OCI-LY3 (cell line): ENCODE results near the gene NSL1.

Source experiments
- H2AFZ ChIP-seq: fragments of 200-600, 300-600 bp; shearing (Covaris generic); 2 replicates; pipeline ENCODE4 v1.6.0; 2014; ENCODE audit warnings: antibody characterized with exemption, low read depth, low read length
- H3K27ac ChIP-seq: fragments of 200-600, 300-600 bp; sonication (generic); 2 replicates; pipeline ENCODE4 v1.5.1; 2014; ENCODE audit warnings: mild to moderate bottlenecking, low read length, moderate library complexity, mixed read lengths
- H3K27me3 ChIP-seq: fragments of 200-600, 300-600 bp; sonication (generic); 2 replicates; pipeline ENCODE4 v1.6.1; 2014; ENCODE audit warnings: low read depth, low read length, mixed read lengths
- H3K36me3 ChIP-seq: fragments of 200-600, 300-600 bp; sonication (generic); replicated peaks from 2 replicates; pipeline ENCODE3; 2014; ENCODE audit warnings: low read depth, low read length, mixed read lengths
- H3K4me1 ChIP-seq: fragments of 300-600, 200-600 bp; sonication (generic); 2 replicates; pipeline ENCODE4 v1.6.1; 2014; ENCODE audit warnings: low read length, mixed read lengths
- H3K4me2 ChIP-seq: fragments of 200-600, 300-600 bp; sonication (generic); 2 replicates; pipeline ENCODE4 v1.6.1; 2014; ENCODE audit warnings: low read length, mixed read lengths
- H3K4me3 ChIP-seq: fragments of 300-600, 200-600 bp; sonication (generic); 2 replicates; pipeline ENCODE4 v1.5.1; 2014; ENCODE audit warnings: antibody characterized with exemption, mild to moderate bottlenecking, low read length, moderate library complexity
- H3K79me2 ChIP-seq: fragments of 300-600, 200-600 bp; shearing (Covaris generic); 2 replicates; pipeline ENCODE4 v1.6.1; 2014; ENCODE audit warnings: mild to moderate bottlenecking, low read length, mixed read lengths
- H3K9ac ChIP-seq: fragments of 300-600, 200-600 bp; shearing (Covaris generic); 2 replicates; pipeline ENCODE4 v1.6.0; 2014; ENCODE audit warnings: mild to moderate bottlenecking, low read length, moderate library complexity
- H3K9me3 ChIP-seq: fragments of 200-600, 300-600 bp; shearing (Covaris generic); 2 replicates; pipeline ENCODE4 v1.6.1; 2014; ENCODE audit warnings: low read length, mixed read lengths; ENCODE audit not compliant: insufficient read depth
- H4K20me1 ChIP-seq: fragments of 200-600, 300-600 bp; sonication (generic); 2 replicates; pipeline ENCODE4 v1.6.1; 2016; ENCODE audit warnings: low read length, mixed read lengths; ENCODE audit not compliant: insufficient read depth
- CTCF ChIP-seq: fragments of 200-600, 300-600 bp; sonication (generic); IDR thresholded peaks from 2 replicates; pipeline ENCODE4 v1.5.1; 2014; ENCODE audit warnings: antibody characterized with exemption, low read length, low read depth
- EZH2phosphoT487 ChIP-seq: fragments of 200-600 bp; shearing (Covaris generic); IDR thresholded peaks from 2 replicates; pipeline ENCODE4 v1.6.1; 2018; ENCODE audit warnings: antibody characterized with exemption, mixed run types, low read depth

NSL1 gene

DNA sequence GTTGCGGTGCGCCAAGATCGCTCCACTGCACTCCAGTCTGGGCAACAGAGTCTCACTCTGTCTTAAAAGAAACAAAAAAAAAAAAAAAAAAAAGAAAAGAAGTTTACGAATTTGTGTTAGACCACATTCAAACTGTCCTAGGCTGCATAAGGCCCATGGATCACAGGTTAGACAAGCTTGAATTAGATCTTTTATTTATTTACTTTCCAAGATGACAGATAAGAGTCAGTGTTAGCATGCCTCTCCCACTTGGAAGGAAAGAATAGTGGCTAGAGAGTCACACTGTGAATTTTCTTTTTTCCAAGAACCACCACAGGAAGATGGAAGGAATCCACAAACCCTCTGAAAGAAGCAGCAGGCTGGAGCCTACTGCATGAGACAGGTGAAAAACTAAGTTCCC is 29.3 kb downstream of the NSL1 start:
- Histone ChIP-seq H3K36me3 (peaks cover 29% of the 10 kb centered on the region), H2AFZ (no peak overlapping the region)

DNA sequence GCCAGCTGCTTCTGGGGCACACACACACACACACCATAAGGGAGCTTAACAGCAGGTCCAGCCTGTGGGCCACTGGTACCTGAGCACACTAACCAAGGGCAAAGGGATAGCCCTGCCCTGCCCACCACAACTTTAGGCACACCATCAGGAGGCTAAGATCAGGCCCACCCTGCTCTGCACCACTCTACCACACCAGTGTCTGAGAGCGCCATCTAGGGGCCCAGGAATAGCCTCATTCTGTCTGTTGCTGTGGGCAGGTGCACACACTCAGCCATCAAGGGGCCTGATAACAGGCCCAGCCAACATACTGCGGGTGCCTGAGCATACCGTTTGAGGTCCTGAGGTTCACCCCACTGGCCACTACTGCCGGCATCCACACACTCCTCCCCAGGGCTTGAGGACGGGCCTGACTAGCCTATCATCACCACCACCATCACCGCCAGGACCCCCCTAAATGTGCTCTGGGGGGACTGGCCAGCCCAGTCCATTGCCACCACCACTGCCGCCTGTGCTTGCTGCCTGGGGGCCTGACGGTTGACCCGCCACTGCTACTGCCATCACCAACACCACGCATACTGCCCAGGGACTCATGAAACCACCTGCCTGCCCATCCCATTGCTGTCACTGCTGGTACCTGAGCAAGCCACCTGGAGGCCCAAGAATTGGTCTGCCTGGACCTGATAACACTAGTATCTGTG is 31.3 kb downstream of the NSL1 start:
- TF ChIP-seq EZH2phosphoT487: no peak
- peak; percentile 96 for TF ChIP-seq CTCF
- Histone ChIP-seq H3K4me1 (no peaks in the 10 kb centered on the region), H3K79me2 (peaks cover 65% of the 10 kb centered on the region), H3K36me3 (peaks cover 23% of the 10 kb centered on the region), H3K4me3 (no peak overlapping the region), H3K27ac (no peak overlapping the region), H3K9ac (no peak overlapping the region), H4K20me1 (peaks cover 35% of the 10 kb centered on the region), H3K27me3 (no peaks in the 10 kb centered on the region), H3K9me3 (no peaks in the 10 kb centered on the region), H2AFZ (no peak overlapping the region), H3K4me2 (no peak overlapping the region)

More for the DNA sequence above, 29.3 kb downstream of the NSL1 start:
- peaks cover under 1% of the 10 kb centered on the region; the same call in 1 of the 2 replicates for H3K9me3 ChIP-seq
- H3K79me2 ChIP-seq: peaks cover 72% of the 10 kb centered on the region
- no peak overlapping the region for H3K4me2 ChIP-seq
- peaks cover 35% of the 10 kb centered on the region for H4K20me1 ChIP-seq
- no peak overlapping the region for H3K4me3 ChIP-seq
- no peak for TF ChIP-seq CTCF
- no peak for TF ChIP-seq EZH2phosphoT487
- no peaks in the 10 kb centered on the region for H3K27me3 ChIP-seq
- H3K4me1 ChIP-seq: no peaks in the 10 kb centered on the region
- H3K27ac ChIP-seq: no peak overlapping the region
- no peak overlapping the region for H3K9ac ChIP-seq

DNA sequence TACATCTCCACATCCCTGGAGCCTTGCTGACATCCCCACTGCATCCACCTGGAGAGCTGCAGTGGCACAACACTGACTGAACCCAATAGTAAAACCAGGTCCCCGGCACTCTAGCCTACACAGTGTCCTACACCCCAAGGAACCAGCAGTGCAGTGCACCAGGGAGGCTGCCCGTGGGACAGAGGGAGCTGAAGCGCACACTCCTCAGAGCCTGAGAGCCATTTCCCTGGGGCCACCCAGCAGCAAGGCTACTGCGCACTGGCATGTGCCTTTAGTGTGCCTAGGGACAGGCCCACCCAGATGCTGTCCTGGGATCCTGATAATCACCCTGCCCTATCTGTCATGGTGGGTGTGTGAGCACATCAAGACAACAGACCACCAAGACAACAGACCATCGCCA is 31.9 kb downstream of the NSL1 start:
- no peak overlapping the region for H3K4me3 ChIP-seq
- H3K4me2 ChIP-seq: no peak overlapping the region
- H2AFZ ChIP-seq: no peak overlapping the region
- peaks cover 64% of the 10 kb centered on the region for H3K79me2 ChIP-seq
- peaks cover 35% of the 10 kb centered on the region for H4K20me1 ChIP-seq
- no peak for TF ChIP-seq CTCF
- no peak for TF ChIP-seq EZH2phosphoT487
- no peaks in the 10 kb centered on the region for H3K9me3 ChIP-seq
- H3K27ac ChIP-seq: no peak overlapping the region
- H3K4me1 ChIP-seq: peaks cover 4% of the 10 kb centered on the region
- H3K27me3 ChIP-seq: no peaks in the 10 kb centered on the region
- H3K9ac ChIP-seq: no peak overlapping the region
- H3K36me3 ChIP-seq: peaks cover 23% of the 10 kb centered on the region

- H3K36me3 ChIP-seq: peaks cover 3% of the 10 kb centered on the region
- peak overlapping the region; percentile 90 for H3K27ac ChIP-seq
- peaks cover 39% of the 10 kb centered on the region for H3K79me2 ChIP-seq
- H3K27me3 ChIP-seq: no peaks in the 10 kb centered on the region
- peak overlapping the region; percentile 94 for H3K4me2 ChIP-seq
- peaks cover 14% of the 10 kb centered on the region for H4K20me1 ChIP-seq
- peak overlapping the region; percentile 70 for H3K4me3 ChIP-seq
- TF ChIP-seq EZH2phosphoT487 (no peak), CTCF (no peak)
- peaks cover 54% of the 10 kb centered on the region for H3K4me1 ChIP-seq
- H2AFZ ChIP-seq: no peak overlapping the region
- H3K9ac ChIP-seq: peak overlapping the region; percentile 59; the same call in 1 of the 2 replicates
- no peaks in the 10 kb centered on the region for H3K9me3 ChIP-seq
Observed at GRCh38 chr1:212754680-212755079, 36.9 kb downstream of the NSL1 start.
